ENCODE data around the gene C2orf80.
"Not testable (repeated sequence)": the region's sequence is repeated elsewhere in the genome, so short reads cannot be mapped to it uniquely, and the experiment has no call there.

The C2orf80 gene

GRCh38 chr2:208189810-208190503 is at the start of gene C2orf80:
Gene C2orf80, minus strand, starts transcription at chr2:208190030. Its CDS starts 3,044 bp downstream, at chr2:208186986.
- no peak for DNase-seq

DNA sequence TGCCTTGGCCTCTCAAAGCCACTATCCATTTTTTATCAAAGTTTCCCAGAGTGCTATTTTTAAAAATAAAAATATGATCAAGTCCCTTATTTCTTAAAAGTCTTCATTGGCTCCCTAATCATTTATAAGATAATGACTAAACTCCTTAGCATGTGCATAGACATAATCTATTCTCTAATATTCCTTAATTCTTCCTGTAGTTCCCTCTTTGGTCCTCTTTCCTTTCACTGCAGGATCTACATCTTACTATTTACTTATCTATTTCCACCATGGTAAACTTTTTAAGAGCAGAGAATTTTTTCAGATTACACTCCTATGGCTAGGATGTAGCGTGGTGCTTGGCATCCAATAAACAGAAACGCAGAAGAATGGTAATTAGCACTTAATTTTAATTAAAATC is 46.0 kb upstream of the C2orf80 start:
- DNase-seq: no peak

- no peak for DNase-seq
Observed at GRCh38 chr2:208234786-208235185, 45.0 kb upstream of the C2orf80 start.

- DNase-seq: no peak
Observed at GRCh38 chr2:208228476-208228875, 38.6 kb upstream of the C2orf80 start.

DNA sequence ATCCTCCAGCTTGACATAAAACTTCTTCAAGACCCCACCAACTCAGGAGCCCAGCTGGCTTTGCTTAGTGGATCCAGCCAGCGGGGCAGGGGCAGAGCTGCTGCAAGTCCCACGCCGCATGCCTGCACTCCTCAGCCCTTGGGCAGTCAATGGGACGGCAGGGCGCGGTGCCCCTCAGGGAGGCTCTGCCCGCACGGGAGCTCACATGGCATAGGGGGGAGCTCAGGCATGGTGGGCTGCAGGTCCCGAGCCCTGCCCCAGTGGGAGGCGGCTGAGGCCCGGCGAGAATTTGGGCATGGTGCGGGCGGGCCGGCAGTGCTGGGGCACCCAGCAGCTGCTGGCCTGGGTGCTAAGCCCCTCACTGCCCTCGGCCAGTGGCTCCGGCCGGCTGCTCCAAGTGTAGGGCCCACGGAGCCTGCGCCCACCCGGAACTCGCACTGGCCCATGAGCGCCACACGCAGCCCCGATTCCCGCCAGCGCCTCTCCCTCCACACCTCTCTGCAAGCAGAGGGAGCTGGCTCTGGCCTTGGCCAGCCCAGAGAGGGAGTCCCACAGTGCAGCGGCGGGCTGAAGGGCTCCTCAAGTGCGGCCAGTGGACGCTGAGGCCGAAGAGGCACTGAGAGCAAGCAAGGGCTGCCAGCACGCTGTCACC is 37.9 kb upstream of the C2orf80 start:
- DNase-seq: no peak

DNA sequence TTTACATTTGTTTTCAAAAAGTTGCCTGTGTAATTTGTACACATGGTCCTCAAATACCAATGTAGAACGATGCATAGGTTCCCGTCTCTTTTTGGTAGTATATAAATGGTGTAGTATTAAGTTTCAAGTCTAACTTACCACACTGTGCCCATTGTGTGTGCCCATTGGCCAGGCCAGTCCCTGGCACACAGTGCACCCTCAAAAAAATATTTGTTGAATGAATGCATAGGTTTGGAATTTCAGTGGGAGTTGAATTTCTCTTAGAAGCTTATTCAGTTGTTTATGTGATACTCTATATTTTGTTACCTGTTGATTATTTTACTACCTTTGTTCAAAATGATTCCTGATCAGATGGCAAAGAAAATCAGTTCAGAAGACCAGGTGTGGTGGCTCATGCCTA is 35.0 kb upstream of the C2orf80 start:
- DNase-seq: no peak

GRCh38 chr2:208222351-208222750 is 32.5 kb upstream of the C2orf80 start:
- DNase-seq: no peak

DNA sequence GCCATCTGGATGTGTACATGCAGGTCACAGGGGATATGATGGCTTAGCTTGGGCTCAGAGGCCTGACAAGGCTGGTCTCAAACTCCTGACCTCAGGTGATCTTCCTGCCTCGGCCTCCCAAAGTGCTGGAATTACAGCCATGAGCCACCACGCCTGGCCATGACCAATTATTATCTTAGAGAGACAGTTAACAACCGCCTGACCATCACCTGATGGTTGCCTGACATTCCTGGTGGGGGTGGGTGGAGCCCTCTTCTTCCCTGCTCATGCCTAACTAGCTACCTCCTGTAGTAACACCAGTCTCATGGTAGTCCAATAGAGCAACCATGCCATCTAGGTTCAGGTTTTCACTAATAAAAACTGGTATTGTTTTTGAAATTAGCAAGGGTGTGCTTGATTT is 32.0 kb upstream of the C2orf80 start:
- DNase-seq: not testable (repeated sequence)

DNA sequence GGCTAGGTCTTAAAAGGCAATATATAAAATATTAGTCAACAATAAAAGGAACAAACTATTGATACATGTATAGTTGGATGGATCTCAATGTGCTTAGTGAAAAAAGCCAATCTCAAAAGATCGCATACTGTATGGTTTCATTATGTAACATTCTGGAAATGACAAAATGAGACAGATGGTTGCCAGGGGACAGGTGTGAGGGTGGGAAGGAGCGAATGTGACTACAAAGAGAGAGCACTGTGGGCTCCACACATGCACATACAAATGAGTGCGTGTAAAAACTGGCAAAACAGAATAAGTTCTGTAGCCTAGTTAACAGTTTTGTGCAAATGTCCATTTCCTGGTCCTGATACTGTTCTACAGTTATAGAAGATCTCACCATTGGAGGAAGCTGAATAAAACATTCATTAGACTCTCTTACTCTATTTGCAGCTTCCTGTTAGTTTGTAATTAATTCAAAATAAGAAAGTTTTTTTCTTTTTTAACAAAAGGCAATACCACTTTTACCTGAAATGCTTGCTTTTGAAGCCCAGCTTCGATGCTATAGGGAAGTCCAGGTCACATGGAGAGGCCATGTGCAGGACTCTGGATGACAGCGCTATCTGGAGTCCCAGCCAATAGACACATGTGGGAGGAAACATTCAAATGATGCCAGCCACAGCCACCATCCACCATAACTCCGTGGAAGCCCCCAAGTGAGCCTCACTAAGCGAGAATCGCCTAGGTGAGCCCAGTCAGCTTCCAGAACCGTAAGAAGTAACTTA is 21.0 kb upstream of the C2orf80 start:
- no peak for DNase-seq

- no peak for DNase-seq
Observed at GRCh38 chr2:208208335-208209085, 18.7 kb upstream of the C2orf80 start.

DNA sequence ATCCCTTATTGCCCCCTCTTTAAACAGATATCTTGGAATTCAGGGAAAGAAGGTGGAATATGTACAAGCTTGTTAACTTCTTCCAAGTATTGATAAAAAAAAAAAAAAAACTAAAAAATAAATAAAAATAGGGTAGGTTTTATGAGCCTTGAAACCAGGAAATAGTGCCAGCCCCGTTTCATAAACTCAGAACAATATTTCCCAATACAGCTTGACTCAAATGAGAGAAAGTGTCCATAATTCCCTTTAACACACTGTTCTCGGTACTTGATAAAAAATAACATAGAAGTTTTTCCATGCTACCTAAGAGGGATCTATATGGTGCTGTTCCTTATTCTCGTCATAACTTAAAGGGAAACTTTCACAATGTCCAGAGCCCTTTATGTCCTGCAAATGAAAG is 17.9 kb upstream of the C2orf80 start:
- no peak for DNase-seq

DNA sequence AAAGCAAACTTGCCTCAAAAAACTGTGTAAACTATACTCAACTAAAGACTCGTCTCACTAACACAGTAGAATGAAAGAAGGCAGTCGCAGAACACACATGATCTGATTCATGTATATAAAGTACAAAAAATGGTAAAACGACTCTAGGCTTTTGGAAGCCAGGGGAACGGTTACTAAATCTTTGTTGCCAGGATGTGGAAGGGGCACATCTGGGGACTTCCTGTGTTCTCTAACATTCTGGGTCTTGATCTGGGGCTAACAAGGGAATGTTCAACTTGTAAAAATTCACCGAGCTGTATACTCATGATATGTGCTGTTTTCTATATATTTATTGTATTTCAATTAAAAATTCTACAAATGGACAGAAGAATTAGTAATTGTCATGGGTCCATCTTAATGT is 14.3 kb upstream of the C2orf80 start:
- no peak for DNase-seq

- no peak for DNase-seq
Observed at GRCh38 chr2:208195531-208195930, 5.7 kb upstream of the C2orf80 start.

GRCh38 chr2:208192611-208193236 is 2.9 kb upstream of the C2orf80 start:
- no peak for DNase-seq

GRCh38 chr2:208189069-208189809 is 591 bp downstream of the C2orf80 start:
- DNase-seq: no peak

- DNase-seq: no peak
Observed at GRCh38 chr2:208186893-208187292, 2.9 kb downstream of the C2orf80 start.

DNA sequence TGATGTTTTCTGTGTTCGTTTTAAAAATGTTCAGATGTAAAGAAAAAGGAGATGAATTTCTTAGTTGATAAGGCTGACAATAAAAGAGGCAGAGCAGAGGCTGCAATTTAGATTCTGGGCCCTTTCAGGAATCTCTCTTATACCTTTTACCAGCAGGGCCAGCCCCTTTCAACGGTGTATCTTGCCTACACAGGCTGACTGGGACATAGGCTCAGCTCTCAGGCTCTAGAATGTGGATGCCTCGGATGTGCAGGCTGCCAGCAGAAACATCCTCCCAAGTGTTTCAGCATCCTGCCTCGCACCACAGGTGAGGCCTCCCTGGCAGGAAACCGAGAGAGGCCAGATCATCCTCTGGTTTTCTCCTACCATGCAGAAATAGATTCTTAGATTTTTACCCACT is 3.4 kb downstream of the C2orf80 start:
- DNase-seq: no peak

DNA sequence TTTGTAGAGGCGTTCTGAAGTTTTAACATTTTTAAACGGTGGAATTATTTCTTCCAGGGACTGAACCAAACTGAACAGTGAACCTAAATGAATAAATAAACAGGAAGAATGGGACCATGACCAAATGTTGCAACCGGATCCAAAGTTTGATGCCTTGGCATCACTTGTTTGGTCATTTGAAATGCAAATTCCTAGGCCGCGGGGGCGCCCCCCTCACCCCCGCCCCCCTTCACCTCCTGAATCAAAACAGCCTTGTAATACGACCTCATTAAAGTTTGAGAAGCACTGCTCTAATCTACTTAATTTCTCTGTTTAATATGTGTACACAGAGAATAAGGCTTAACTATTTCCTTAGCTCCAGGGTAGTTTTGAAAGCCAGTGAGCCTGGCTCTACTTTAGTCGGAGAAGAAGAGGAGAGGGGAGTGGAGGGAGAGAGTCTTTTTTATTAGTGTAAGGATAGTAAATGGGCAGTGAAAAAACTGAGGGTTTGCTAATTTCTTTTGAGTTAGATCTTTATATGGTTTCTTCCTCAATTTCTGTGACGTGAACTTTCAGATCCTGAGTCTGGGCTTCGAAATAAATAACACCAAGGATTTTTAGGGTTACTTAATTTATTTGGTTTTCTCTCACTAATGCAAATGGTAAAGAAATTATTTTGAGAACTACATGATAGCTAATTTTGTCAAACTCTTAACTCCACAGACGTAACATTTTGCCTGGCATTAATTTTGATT is 5.7 kb downstream of the C2orf80 start:
- no peak for DNase-seq

DNA sequence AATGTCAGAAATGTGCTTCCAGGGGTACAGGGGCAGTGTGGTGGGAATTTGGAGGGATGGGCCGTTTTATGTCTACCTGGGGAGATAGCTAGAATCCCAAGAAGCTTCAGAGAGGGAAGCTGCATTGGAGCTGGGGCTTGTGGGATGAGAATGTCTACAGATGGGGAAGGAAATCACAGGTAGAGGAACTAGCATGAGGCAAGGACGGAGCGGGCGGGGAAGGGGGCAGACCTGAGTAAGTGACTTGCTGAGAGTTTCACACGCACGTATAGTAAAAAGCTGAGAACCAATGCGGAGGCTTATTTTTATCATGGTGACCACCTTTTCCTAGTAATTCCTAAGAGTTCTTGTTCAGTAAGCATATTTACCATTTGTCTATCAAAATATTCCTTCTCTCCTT is 6.3 kb downstream of the C2orf80 start:
- no peak for DNase-seq

DNA sequence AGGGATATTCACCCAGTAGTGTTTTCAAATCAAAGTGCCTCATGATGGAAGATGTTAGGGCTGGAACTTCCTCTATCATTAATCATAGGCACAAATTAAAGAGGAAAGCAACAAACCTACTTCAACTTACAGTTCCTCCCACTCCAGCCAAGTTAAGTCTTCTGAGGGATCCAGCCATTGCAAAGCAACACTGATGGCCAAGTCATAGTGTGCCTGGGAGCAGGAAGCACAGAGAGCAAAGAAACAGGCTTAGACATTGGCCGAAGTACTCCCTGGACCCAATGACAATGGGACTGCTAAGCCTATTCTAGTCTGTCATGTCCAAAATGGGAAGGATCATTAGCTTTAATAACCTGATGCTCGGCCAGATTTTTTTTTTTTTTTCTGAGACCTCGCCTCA is 7.0 kb downstream of the C2orf80 start:
- DNase-seq: no peak

GRCh38 chr2:208179028-208179609 is 10.7 kb downstream of the C2orf80 start:
- no peak for DNase-seq

Measured in stimulated activated CD8-positive, alpha-beta memory T cell treated with anti-CD3 and anti-CD28 coated beads, Interleukin-4, amount 100 ng/mL, for 48 hours (primary cell).